ENCODE measurements around the gene VKORC1.

The VKORC1 gene

DNA sequence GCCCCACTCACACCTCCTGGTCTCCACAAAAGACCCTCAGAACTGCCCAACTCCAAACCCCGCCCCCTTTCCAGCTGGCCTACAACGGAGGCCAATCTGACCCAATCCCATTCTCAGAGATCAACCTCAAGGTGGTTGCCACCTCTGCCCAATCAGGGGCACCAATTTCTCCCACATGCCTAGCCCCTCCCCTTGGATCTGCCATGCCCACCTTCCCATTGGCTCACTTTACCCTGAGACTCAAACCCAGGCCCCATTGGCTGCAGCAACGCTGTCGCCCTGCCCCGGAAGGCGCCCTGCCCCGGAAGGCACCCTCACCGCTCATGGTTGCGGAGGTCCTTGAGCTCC, 31.1 kb downstream of the VKORC1 start:
- DNase-seq (ENCODE audit: low read depth) = no peak

DNA sequence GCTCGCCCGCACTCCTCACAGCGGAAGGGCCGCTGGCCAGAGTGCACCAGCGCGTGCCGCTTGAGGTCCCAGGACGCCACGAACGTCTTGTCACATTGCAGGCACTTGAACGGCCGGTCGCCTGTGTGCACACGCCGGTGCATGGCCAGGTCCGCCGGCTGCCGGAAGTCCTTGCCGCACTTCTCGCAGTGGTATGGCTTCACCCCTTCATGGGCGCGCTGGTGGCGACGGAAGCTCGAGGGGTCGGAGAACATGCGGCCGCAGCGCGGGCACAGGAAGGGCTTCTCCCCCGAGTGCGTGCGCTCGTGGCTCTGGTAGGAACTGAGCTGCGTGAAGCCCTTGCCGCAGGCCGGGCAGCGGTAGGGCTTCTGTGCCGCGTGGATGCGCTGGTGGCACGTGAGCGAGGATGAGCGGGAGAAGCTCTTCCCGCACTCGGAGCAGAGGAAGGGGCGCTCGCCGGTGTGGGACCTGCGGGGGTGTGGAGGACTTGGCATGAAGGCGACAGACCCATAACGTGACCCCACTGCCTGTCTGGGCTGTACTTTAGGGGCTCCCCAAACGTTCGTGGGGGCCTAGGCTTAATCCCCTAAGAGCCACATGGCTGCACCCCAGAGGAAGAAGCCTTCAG, 32.7 kb downstream of the VKORC1 start:
- no peak for DNase-seq (ENCODE audit: low read depth)

DNA sequence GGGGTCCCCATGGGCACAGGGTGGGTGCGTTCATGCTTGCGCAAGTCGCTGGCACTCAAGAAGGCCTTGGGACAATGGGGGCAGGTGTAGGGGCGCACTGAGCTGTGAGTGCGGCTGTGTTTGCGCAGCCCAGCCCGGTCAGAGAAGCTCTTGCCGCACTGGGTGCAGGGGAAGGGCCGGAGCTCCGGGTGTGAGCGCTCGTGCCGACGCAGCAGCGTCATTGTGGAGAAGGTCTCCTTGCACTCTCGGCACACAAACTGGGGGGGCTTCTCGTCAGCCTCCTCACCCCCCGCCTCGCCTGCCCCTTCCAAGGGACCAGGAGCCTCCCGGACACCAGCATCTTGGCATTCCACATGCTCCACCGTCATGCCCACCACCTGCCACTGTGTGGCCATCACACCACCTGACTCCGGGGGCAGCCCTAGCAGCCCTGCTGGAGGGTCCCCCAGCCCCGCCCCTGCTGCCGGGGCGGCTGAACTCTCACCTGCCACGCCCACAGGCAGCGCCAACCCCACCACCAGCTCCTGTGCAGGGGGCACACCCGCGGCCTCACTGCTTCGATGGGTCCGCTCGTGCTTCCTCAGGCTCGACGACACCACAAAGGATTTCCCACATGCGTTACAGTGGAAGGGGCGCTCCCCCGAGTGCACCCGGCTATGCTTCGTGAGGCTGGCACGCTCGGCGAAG, 33.3 kb downstream of the VKORC1 start:
- no peak for DNase-seq (ENCODE audit: low read depth)

DNA sequence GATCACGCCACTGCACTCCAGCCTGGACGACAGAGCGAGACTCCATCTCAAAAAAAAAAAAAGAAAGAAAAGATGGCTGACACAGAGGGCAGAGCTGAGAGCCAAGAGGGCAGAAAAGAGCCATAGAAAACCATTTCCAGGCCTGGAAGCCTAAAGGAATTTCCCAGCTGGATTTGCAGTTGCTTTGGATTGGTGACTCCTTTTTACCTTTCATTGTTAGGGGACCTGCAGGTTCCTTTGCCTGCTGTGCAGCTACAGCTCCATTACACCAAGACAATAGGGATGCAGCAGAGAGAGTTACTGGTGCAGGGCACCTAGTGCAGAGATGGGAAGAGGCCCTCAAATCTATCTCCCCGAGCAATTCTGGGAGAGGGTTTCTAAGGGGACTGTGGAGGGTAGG, 39.0 kb downstream of the VKORC1 start:
- no peak for DNase-seq (ENCODE audit: low read depth)

DNA sequence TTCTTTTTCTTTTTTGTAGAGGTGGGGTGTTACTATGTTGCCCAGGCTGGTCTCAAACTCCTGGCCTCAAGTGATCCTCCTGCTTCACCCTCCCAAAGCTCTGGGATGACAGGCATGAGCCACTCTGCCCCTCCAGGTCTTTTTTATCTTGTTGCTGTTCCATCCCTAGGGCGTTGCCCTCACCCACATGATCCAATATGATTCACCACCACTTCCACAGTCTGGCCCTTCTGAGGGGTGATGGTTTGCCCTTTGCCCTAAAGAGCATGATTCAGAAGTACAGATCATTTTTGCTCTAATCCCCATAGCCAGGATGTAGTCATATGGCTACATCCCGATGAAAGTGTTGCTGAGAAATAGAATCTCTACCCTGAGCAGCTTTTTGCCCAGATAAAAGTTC, 42.5 kb downstream of the VKORC1 start:
- no peak for DNase-seq (ENCODE audit: low read depth)

DNA sequence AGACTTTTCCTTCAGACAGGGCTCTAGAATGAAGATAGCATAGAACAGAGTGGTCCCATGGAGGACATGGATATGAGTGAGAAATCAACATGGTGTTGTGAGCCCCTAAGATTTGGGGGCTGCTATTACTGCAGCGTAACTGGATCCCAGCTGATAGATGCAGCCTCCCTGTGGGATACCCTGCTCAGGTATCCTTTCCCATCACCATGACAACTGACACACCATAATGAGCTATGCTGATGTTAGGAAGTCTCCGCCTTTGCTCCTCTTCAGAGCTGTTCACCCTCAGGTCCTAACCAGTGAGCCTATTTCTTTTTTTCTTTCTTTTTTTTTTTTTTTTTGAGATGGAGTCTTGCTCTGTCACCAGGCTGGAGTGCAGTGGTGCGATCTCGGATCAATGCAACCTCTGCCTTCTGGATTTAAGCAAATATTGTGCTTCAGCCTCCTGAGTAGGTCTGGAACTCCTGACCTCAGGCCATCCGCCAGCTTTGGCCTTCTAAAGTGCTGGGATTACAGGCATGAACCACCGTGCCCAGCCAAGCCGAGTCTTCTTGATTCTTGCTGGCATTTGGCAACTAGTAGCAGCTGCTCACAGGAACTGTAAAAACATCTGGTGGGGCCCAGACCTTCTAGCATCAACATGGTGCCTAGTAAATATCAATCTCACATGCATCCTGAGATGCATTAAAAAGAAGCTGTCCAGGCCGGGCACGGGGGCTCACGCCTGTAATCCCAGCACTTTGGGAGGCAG, 44.1 kb downstream of the VKORC1 start:
- no peak for DNase-seq (ENCODE audit: low read depth)

DNA sequence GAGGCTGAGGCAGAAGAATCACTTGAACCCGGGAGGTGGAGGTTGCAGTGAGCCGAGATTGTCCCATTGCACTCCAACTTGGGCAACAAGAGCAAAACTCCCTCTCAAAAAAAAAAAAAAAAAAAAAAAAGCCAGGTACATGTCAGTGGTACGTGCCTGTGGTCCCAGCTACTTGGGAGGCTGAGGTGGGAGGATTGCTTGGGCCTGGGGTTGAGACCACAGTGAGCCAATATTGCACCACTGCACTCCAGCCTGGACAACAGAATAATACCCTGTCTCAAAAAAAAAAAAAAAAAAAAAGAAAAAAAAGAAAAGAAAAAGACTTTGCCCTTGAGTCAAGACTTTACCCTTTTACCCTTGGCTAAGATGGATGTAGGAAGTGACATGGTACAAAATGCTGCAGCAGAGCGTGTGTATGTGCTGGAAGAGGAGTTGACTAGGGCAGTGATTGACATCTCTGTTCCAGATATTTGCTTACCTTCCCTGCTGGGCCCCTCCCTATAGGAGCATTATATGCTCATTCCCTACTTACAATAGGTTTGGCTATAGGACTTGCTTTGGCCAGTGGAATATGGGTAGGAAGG, 50.6 kb downstream of the VKORC1 start:
- DNase-seq (ENCODE audit: low read depth) = no peak

DNA sequence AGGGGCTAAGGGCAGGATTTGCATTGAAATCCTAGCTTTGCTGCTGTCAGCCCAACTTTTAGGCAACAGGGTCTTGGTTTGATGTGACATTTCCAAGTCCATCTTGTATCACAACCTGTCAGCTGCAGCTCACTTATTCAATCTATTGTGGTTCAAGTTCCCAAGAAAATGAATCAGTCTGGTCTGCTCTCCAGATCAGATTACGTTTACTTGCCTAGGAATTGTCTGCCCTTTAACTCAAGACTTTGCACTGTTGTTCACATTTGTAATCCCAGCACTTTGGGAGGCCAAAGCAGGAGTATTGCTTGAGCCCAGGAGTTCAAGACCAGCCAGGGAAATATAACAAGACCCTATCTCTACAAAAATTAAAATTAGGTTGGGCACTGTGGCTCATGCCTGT, 51.2 kb downstream of the VKORC1 start:
- no peak for DNase-seq (ENCODE audit: low read depth)

DNA sequence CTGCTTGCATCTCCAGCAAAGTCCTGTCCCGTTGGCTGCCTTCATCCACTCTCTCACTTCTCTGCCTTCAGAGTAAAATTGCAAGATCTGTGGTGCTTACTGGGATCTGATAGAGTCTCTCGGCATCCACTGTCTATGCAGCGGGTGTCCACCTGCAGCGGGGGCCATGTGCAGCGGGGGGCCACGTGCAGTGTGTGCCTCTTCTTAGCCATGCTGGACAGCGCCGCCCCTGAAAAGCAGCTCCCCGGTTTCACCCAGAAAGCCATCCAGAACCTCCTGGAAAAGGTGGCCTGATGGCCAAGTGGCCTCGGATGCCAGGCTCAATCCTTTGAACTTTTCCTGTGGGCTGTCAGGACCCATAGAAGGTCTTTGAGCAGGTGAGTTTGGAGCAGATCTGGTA, 51.7 kb downstream of the VKORC1 start:
- DNase-seq (ENCODE audit: low read depth) = no peak
